HEK293T (cell line): ENCODE measurements around the gene ADPRHL1.

ENCODE experiments used
- ARNT ChIP-seq: fragments of 450-650 bp; IDR thresholded peaks from 2 replicates; pipeline ENCODE4 v1.6.1; 2017; ENCODE audit warnings: mild to moderate bottlenecking
- BHLHE40 ChIP-seq: fragments of 450-650 bp; IDR thresholded peaks from 2 replicates; pipeline ENCODE4 v1.6.1; 2016; ENCODE audit warnings: mild to moderate bottlenecking, moderate library complexity, borderline replicate concordance
- CTBP1 ChIP-seq: fragments of 450-650 bp; IDR thresholded peaks from 2 replicates; pipeline ENCODE4 v1.6.1; 2016; ENCODE audit warnings: borderline replicate concordance
- ELF4 ChIP-seq: fragments of 450-650 bp; IDR thresholded peaks from 2 replicates; pipeline ENCODE4 v1.6.1; 2017; ENCODE audit warnings: antibody characterized with exemption
- FOXA1 ChIP-seq: fragments of 450-650 bp; IDR thresholded peaks from 2 replicates; pipeline ENCODE4 v1.6.1; 2016; ENCODE audit warnings: mild to moderate bottlenecking
- FOXK2 ChIP-seq: fragments of 450-650 bp; IDR thresholded peaks from 2 replicates; pipeline ENCODE4 v1.6.1; 2016; ENCODE audit warnings: mild to moderate bottlenecking
- FOXM1 ChIP-seq: fragments of 450-650 bp; IDR thresholded peaks from 2 replicates; pipeline ENCODE4 v1.6.1; 2017; ENCODE audit warnings: mild to moderate bottlenecking, borderline replicate concordance
- L3MBTL2 ChIP-seq: fragments of 450-650 bp; conservative IDR thresholded peaks from 2 replicates; pipeline ENCODE4 v1.6.1; 2016; ENCODE audit warnings: mild to moderate bottlenecking
- LEF1 ChIP-seq: fragments of 450-650 bp; IDR thresholded peaks from 2 replicates; pipeline ENCODE4 v1.6.1; 2017; ENCODE audit warnings: mild to moderate bottlenecking, borderline replicate concordance
- NFRKB ChIP-seq: fragments of 450-650 bp; IDR thresholded peaks from 2 replicates; pipeline ENCODE4 v1.6.1; 2016; ENCODE audit warnings: mild to moderate bottlenecking, moderate library complexity
- SP1 ChIP-seq: fragments of 450-650 bp; IDR thresholded peaks from 2 replicates; pipeline ENCODE4 v1.6.1; 2017
- SUZ12 ChIP-seq: fragments of 450-650 bp; IDR thresholded peaks from 2 replicates; pipeline ENCODE4 v1.6.1; 2016; ENCODE audit warnings: mild to moderate bottlenecking
- TARDBP ChIP-seq: fragments of 450-650 bp; IDR thresholded peaks from 2 replicates; pipeline ENCODE4 v1.6.1; 2016

DNA sequence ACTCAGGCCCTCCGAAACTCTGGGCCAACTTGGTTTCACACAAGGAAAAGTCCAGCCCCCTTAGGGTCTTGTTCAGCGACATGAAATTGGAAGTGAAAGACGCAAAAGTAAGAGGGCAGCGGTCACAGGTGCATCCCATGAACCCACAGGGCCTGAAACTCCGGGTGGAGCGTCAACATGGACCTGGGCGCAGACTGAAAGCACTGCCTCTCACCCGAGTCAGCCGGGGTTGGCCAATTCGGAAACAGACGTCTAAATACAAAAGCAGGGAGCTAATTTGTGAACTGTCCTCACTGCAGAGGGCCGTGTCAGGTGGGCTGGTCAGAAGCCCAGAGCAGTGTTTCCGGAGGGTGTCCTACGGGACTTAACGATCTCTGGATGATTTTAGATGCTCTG is 26.7 kb downstream of the ADPRHL1 start:
- TF ChIP-seq FOXA1 (no peak), SP1 (no peak), FOXK2 (no peak), ELF4 (no peak), CTBP1 (no peak), FOXM1 (no peak), TARDBP (no peak), SUZ12 (no peak), ARNT (no peak), LEF1 (no peak), BHLHE40 (no peak), NFRKB (no peak), L3MBTL2 (no peak)
